ENCODE measurements around the gene BECN2. TPM values are rescaled to one million over a fixed set of nuclear protein-coding genes. Genes with fewer than 3 reads are reported as not detected.
A peak's percentile ranks its signal among the peaks of the same experiment; 100 is the strongest.

Gene BECN2
- total and polyA plus RNA-seq, 12 donors, result not detected

DNA sequence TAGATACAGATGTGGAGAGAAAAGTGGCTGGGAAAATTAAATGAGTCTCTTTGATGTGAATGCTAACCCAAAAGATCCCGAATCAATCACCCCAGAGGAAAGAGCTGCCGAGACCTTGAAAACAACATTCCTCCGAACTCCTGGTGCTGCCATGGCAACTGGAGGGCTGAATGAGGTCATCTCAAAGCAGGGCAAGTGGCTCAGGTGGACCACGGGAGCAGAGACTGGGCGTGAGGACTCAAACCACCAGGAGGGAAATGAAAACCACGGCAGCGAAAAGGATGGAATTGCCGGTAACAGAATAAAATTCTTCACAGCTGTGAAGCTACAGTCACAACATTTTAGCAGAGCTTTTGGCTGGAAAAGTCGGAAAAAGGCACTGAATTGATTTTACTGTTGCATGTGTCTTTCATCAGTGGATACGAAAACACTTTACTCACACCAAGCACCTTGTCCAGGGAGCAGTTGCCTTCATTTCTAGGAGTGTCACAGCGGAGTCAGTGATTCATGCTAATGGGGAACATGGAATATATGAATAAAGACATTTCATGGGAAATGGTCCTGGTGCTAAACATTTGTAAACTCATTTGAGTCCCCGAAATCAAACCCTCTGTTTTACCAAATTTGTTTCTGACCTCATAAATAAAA lies 23.2 kb upstream of the BECN2 start:
- H3K27me3 ChIP-seq, result no peaks in the 10 kb centered on the region
- H3K27ac ChIP-seq, result peak overlapping the region in 2 of 5 donors; percentile 33 to 72
- peak overlapping the region in 1 of 4 donors; percentile 30 for H3K4me3 ChIP-seq
- H3K9me3 ChIP-seq (replicated peaks in 1 of 3), result no peaks in the 10 kb centered on the region
- TF ChIP-seq, protein P1, sequence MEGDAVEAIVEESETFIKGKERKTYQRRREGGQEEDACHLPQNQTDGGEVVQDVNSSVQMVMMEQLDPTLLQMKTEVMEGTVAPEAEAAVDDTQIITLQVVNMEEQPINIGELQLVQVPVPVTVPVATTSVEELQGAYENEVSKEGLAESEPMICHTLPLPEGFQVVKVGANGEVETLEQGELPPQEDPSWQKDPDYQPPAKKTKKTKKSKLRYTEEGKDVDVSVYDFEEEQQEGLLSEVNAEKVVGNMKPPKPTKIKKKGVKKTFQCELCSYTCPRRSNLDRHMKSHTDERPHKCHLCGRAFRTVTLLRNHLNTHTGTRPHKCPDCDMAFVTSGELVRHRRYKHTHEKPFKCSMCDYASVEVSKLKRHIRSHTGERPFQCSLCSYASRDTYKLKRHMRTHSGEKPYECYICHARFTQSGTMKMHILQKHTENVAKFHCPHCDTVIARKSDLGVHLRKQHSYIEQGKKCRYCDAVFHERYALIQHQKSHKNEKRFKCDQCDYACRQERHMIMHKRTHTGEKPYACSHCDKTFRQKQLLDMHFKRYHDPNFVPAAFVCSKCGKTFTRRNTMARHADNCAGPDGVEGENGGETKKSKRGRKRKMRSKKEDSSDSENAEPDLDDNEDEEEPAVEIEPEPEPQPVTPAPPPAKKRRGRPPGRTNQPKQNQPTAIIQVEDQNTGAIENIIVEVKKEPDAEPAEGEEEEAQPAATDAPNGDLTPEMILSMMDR (IDR thresholded peaks at IDR 0.05), result peak in 2 of 6 experiments; percentile 15 to 21
- TF ChIP-seq POLR2A (IDR thresholded peaks at IDR 0.05), result no peak
- intact Hi-C loops (cut with DNase I), result no loop called here
- WGBS, 4 donors, result 23 to 28% (median 26%) methylated on average over 12 of the region's 12 CpGs
- peaks cover 3 to 9% of the 10 kb centered on the region in 2 donors for H3K4me1 ChIP-seq (replicated peaks in 1 of 2)
- no peaks in the 10 kb centered on the region for H3K36me3 ChIP-seq (replicated peaks in 1 of 2)
- DNase-seq, result peak; percentile 69 to 95 (median 91)

DNA sequence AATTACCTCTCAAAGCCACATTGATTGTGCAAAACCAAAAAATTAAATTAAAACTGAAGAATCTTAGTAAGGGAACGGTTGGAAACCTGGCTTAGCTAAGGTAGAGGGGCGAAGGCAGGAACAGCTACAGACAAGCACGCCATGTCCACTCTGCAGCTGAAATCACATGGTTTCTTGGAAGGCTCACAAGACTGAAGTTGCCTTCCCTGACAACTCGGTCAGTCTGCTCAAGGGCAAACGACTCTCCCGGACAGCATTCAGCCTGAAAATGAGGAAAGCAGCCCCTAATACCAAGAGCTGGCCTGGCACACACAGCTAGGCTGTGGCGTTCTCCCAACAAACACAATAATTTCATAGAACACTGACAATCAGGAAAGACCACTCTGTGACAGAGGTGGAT lies 22.7 kb upstream of the BECN2 start:
- peak; percentile 20 to 67 (median 58) for DNase-seq
- intact Hi-C loops (cut with DNase I), result no loop called here
- TF ChIP-seq POLR2A (IDR thresholded peaks at IDR 0.05), result peak in 1 of 2 donors; percentile 16
- TF ChIP-seq, protein P1 (IDR thresholded peaks at IDR 0.05), result no peak
- Histone ChIP-seq H3K27me3 (no peaks in the 10 kb centered on the region), H3K9me3 (replicated peaks in 1 of 3) (no peaks in the 10 kb centered on the region), H3K4me3 (peak overlapping the region in 1 of 4 donors; percentile 30), H3K4me1 (replicated peaks in 1 of 2) (peaks cover 3 to 9% of the 10 kb centered on the region in 2 donors), H3K27ac (peak overlapping the region in 2 of 5 donors; percentile 33 to 72), H3K36me3 (replicated peaks in 1 of 2) (no peaks in the 10 kb centered on the region)
- WGBS, 4 donors, result 25 to 44% (median 36%) methylated on average over 7 of the region's 7 CpGs

DNA sequence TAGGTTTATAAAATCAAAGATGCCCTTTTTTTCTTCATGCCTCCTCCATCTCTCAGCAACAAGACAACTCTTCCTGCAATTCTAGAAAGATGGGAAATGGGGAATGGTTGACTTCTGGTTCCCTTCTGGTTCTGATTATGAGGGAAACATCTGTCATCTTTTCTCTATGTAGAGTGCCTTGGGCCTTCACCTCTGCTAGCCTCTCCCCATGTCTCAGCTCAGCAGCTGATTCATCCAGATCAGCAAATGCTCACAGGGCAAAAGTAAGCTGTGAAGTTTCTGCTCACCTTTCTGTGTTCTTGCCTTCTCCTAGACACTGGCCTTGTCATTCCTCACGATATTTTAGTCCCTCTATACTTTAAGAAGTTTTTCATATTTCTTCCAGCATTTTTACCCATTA lies 17.8 kb upstream of the BECN2 start:
- Histone ChIP-seq H3K27me3 (no peaks in the 10 kb centered on the region), H3K27ac (no peak overlapping the region), H3K9me3 (replicated peaks in 1 of 3) (no peaks in the 10 kb centered on the region), H3K4me1 (replicated peaks in 1 of 2) (peaks cover 0 to 2% of the 10 kb centered on the region in 2 donors), H3K4me3 (no peak overlapping the region), H3K36me3 (replicated peaks in 1 of 2) (no peaks in the 10 kb centered on the region)
- WGBS, 4 donors, result 58 to 86% (median 64%) methylated on average over 1 of the region's 1 CpG
- intact Hi-C loops (cut with DNase I), result no loop called here
- DNase-seq, result no peak
- TF ChIP-seq, protein P1 (IDR thresholded peaks at IDR 0.05), result no peak
- no peak for TF ChIP-seq POLR2A (IDR thresholded peaks at IDR 0.05)

DNA sequence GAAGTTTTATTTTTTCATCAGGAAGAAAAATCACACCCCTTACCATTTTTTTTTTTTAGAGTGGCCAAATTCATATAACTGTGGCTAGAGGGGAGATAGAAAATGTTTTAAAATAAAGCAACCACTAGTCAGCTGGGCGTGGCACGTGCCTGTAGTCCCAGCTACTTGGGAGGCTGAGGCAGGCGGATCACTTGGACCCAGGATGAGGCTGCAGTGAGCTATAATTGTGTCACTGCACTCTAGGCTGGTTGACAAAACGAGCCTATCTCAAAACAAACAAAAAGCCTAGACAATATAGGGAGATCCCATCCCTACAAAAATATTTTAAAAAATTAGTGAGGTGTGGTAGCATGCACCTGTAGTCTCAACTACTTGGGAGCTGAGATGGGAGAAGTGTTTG lies 14.8 kb upstream of the BECN2 start:
- no peak overlapping the region for H3K4me3 ChIP-seq
- H3K27me3 ChIP-seq, result no peaks in the 10 kb centered on the region
- H3K4me1 ChIP-seq (replicated peaks in 1 of 2), result no peaks in the 10 kb centered on the region
- H3K27ac ChIP-seq, result no peak overlapping the region
- H3K36me3 ChIP-seq (replicated peaks in 1 of 2), result no peaks in the 10 kb centered on the region
- intact Hi-C loops (cut with DNase I), result no loop called here
- WGBS, 4 donors, result 77 to 87% (median 84%) methylated on average over 4 of the region's 4 CpGs
- H3K9me3 ChIP-seq (replicated peaks in 1 of 3), result no peaks in the 10 kb centered on the region
- no peak for DNase-seq
- TF ChIP-seq, protein P1 (IDR thresholded peaks at IDR 0.05), result no peak
- no peak for TF ChIP-seq POLR2A (IDR thresholded peaks at IDR 0.05)
